Dendritic cell treated with granulocyte-macrophage colony-stimulating factor and Interleukin-4, amounts not matched to agents 40 ng/mL and 50 ng/mL, for 4 days (primary cell): ENCODE data around the gene NRIP1.

Experiments used
- H3K27ac Mint-ChIP-seq: one replicate; pipeline ENCODE4 v1.8.0; 2022; ENCODE audit warnings: mild to moderate bottlenecking, mixed read lengths
- H3K27me3 Mint-ChIP-seq: one replicate; pipeline ENCODE4 v1.8.0; 2022; ENCODE audit warnings: mild to moderate bottlenecking, mixed read lengths
- H3K36me3 Mint-ChIP-seq: one replicate; pipeline ENCODE4 v1.8.0; 2022; ENCODE audit warnings: low read depth, mixed read lengths
- H3K4me1 Mint-ChIP-seq: one replicate; pipeline ENCODE4 v1.8.0; 2022; ENCODE audit warnings: low read depth, mixed read lengths
- H3K4me3 Mint-ChIP-seq: one replicate; pipeline ENCODE4 v1.8.0; 2022; ENCODE audit warnings: mild to moderate bottlenecking, moderate library complexity, mixed read lengths
- H3K9me3 Mint-ChIP-seq: one replicate; pipeline ENCODE4 v1.8.0; 2022; ENCODE audit warnings: mixed read lengths
- intact Hi-C: fragments of 100-400 bp; cut with micrococcal nuclease; formaldehyde crosslinking; loops from one replicate; pipeline ENCODE4 v1.15.0; 2022

NRIP1 gene

DNA sequence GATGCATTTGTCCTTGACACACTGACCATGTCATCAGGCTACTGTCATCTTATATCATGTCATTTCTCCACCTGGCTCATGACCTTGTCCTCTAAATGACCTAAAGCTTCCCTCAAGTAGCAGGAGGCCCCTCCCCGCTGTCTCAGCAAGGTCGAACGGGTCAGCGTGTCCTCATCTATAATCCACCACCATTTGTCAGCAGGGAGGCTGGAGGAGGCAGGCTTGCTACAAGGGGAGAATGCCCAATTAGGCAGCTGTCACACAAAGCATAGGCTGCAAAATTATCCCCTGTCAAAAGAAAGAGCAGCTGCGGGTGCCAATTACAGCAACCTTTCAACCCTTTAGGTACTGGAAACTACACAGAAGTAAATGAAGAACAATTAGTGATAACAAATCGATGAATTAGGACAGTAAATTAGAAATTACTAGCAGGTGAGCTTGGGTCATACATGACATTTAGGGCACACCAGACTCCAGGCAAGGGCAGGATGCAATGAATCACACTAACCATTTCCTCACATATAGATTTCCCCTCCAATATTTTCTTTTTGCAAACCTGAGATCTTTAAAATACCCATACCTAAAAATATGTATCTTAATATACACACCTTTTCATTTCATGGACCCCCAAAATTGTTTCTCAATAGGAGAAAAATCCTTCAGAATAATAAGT is 61.2 kb downstream of the NRIP1 start:
- Mint-ChIP-seq H3K9me3 (no peaks in the 10 kb centered on the region), H3K36me3 (peaks cover 14% of the 10 kb centered on the region), H3K4me1 (peaks cover 31% of the 10 kb centered on the region), H3K27ac (no peak overlapping the region), H3K27me3 (no peaks in the 10 kb centered on the region), H3K4me3 (no peak overlapping the region)
- intact Hi-C loops = no loop called here

DNA sequence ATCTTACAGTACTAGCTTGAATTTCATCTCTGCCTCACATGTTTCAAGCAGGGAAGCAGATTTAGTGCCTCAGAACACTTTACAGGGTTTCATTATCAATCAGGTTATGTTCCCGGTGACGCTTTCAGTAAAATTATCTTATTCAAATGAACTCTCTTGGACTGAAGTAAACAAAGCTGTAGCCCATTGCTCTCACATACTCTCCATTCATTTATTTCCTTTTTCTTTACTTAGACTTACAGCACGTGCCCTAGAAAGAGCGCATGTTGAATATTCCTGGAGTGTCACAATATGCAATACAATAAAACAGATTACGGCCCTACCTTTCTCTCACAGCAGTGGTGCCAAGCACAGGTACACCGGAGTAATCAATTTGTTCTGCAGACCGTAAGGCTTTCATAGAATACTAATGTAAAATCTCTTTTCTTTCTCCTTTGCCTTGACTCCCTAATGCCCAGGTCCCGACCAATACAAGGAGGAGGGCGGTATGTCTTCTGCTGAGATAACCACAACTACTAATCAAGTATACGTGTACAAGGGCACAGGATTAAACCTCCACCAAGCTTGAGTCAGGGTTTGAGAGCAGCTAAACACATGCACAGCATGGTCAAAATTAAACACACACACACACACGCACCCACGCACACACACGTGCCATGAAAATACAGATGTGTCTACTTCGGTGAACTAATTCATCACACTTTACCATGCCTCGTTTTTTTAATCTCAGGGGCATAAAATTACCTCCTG is 62.8 kb downstream of the NRIP1 start:
- Mint-ChIP-seq H3K4me3 (no peak overlapping the region), H3K27ac (no peak overlapping the region), H3K27me3 (no peaks in the 10 kb centered on the region), H3K9me3 (no peaks in the 10 kb centered on the region), H3K36me3 (peaks cover 5% of the 10 kb centered on the region), H3K4me1 (peaks cover 30% of the 10 kb centered on the region)
- intact Hi-C loops = no loop called here

DNA sequence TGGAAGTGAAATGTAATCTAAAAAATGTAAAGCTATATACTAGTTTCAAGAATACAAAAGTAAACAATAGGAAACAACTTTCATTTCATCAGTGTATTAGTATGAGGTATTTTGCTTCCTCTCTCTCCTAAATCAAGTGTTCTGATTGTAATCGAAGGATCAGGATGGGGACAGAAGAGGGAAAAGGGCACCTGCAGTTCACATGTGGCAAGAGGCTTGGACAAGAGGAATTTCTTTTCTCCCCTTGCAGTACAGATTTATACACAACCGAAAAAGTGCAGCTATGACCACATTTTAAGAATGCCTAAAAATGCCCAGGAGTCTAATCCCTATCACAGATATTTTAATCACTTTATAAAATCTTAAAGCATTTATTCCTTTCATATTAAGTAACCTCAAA is 63.7 kb downstream of the NRIP1 start:
- H3K9me3 Mint-ChIP-seq = no peaks in the 10 kb centered on the region
- no peaks in the 10 kb centered on the region for H3K27me3 Mint-ChIP-seq
- peaks cover 5% of the 10 kb centered on the region for H3K36me3 Mint-ChIP-seq
- no peak overlapping the region for H3K4me3 Mint-ChIP-seq
- intact Hi-C loops = no loop called here
- H3K4me1 Mint-ChIP-seq = peaks cover 26% of the 10 kb centered on the region
- H3K27ac Mint-ChIP-seq = no peak overlapping the region

DNA sequence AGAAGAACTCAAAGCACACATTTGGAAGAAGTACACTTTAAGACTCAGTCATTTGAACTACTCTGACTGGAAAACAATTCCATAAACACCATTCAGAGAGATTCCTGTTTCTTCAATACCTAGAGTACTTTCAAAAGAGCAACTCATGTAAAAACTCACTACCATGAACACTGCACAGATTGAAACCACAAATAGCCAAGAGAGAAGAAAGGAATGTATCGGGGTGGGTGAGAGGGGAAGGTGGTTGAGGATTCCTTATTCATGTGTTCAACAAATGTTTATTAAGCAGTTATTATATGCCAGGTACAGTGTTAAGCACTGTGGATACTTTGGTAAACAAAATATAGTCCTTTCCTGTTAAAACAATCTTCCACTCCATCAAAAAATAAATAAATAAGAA is 64.7 kb downstream of the NRIP1 start:
- no peak overlapping the region for H3K27ac Mint-ChIP-seq
- peaks cover 5% of the 10 kb centered on the region for H3K36me3 Mint-ChIP-seq
- H3K4me3 Mint-ChIP-seq = no peak overlapping the region
- H3K4me1 Mint-ChIP-seq = peaks cover 21% of the 10 kb centered on the region
- intact Hi-C loops = no loop called here
- no peaks in the 10 kb centered on the region for H3K9me3 Mint-ChIP-seq
- H3K27me3 Mint-ChIP-seq = no peaks in the 10 kb centered on the region

DNA sequence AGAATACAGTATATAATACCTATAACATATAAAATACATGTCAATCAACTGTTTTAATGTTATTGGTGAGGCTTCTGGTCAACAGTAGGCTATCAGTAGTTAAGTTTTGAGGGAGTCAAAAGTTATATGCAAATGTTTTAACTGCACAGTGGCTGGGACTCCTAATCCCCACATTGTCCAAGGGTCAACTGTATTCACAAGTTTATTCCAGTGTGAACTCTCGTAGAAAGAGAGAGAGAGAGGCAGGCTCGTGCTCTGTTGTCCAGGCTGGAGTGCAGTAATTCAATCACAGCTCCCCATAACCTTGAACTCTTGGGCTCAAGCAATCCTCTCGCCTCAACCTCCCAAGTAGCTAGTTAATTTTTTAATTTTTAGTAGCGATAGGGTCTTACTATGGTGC is 66.0 kb downstream of the NRIP1 start:
- peaks cover 5% of the 10 kb centered on the region for H3K36me3 Mint-ChIP-seq

DNA sequence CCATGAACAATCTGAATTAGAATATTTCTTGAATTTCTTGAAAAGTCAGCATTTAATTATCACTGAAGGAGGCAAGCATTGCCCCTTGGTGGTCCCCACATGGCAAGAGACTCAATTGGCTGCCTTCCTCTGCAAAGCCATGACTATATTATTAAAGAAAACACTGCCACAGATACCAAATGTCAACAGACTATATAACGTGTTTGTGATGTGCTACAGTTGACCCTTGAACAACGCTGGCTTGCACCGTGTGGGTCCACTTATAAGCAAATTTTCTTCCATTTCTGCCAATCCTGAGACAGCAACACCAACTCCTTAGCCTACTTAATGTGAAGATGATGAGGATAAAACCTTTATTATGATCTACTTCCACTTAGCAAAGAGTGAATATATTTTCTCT is 66.5 kb downstream of the NRIP1 start:
- Mint-ChIP-seq H3K4me3 (no peak overlapping the region), H3K4me1 (peaks cover 16% of the 10 kb centered on the region), H3K27me3 (no peaks in the 10 kb centered on the region), H3K9me3 (no peaks in the 10 kb centered on the region), H3K27ac (no peak overlapping the region), H3K36me3 (peaks cover 5% of the 10 kb centered on the region)
- intact Hi-C loops = no loop called here

More for the DNA sequence above, 66.0 kb downstream of the NRIP1 start:
- no peaks in the 10 kb centered on the region for H3K27me3 Mint-ChIP-seq
- no peak overlapping the region for H3K4me3 Mint-ChIP-seq
- intact Hi-C loops = no loop called here
- no peak overlapping the region for H3K27ac Mint-ChIP-seq
- H3K9me3 Mint-ChIP-seq = no peaks in the 10 kb centered on the region
- peaks cover 20% of the 10 kb centered on the region for H3K4me1 Mint-ChIP-seq

DNA sequence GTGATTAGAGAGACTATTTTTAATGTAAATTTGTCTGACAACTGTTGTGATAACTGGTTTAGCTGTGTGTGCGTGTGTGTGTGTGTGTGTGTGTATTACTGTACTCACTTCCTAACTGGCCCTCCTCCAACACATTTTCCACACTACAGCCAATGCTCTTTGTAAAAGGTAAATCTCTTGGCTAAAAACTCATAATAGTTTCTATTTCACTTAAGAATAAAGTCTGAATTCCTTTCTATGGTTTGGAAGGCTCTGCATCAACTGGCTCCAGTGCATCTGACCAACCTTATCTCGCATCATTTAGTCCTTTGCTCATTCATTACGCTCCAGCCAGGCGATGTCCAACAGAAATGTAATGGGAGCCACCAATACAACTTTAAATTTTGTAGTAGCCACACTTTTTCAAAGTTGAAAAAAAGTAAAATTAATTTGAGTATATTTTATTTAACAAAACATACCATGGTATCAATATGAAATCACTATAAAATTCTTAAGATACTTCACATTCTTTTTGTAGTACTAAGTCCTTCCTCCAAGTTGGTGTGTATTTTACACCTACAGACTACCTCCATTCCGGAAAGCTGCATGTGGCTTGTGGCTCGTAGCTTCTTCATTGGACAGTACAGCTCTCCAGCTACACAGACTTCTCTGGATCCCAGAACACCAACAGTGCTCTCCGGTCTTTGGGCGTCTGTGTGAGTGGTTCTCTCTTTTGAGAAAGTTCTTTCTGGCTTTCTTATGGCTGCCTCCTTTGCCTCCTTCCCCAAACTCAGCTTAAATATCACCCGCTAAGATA is 68.9 kb downstream of the NRIP1 start:
- Mint-ChIP-seq H3K9me3 (no peaks in the 10 kb centered on the region), H3K27me3 (no peaks in the 10 kb centered on the region), H3K4me1 (peaks cover 21% of the 10 kb centered on the region), H3K36me3 (peaks cover 22% of the 10 kb centered on the region), H3K27ac (no peak overlapping the region), H3K4me3 (no peak overlapping the region)
- intact Hi-C loops = no loop called here

DNA sequence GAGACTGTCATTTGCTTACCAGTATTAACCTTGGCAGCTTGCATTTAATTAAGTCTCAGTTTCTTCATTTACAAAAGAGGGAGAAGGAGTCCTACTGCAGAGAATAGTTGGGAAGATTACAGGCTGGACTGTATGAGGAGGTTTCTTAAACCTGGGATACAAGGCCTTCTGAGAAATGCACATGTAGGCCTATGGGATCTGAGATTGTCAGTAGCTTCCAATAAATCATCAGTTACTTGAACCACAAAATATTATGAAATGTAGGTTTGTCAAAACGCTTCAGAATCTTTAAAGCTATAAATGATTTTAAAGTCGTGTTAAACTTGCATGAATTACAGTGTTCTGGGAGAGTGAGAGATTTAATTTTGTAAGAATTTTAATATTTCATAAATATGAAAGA is 69.6 kb downstream of the NRIP1 start:
- peaks cover 21% of the 10 kb centered on the region for H3K4me1 Mint-ChIP-seq
- no peaks in the 10 kb centered on the region for H3K9me3 Mint-ChIP-seq
- no peaks in the 10 kb centered on the region for H3K27me3 Mint-ChIP-seq
- peaks cover 23% of the 10 kb centered on the region for H3K36me3 Mint-ChIP-seq
- no peak overlapping the region for H3K27ac Mint-ChIP-seq
- no peak overlapping the region for H3K4me3 Mint-ChIP-seq
- intact Hi-C loops = no loop called here

DNA sequence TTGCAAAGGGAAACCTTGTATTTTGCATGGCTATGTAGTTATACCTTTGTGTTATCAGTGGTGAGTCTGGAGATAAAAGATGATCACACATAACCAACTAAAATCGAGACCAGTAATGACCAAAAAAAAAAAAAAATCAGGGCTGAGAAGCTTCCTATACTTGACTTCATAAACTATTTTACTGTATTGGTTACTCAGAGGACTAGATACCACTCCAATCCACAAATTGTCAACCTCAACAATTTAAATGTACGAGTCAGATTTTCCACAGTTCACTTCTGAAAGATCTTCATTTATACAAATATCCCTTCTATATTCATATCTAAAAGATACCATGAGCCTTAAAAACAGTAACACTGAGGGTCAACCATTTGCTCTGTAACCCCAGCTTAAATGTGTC is 71.7 kb downstream of the NRIP1 start:
- Mint-ChIP-seq H3K27me3 (no peaks in the 10 kb centered on the region), H3K4me1 (peaks cover 14% of the 10 kb centered on the region), H3K36me3 (peaks cover 23% of the 10 kb centered on the region), H3K4me3 (no peak overlapping the region), H3K27ac (no peak overlapping the region), H3K9me3 (no peaks in the 10 kb centered on the region)
- intact Hi-C loops = no loop called here

DNA sequence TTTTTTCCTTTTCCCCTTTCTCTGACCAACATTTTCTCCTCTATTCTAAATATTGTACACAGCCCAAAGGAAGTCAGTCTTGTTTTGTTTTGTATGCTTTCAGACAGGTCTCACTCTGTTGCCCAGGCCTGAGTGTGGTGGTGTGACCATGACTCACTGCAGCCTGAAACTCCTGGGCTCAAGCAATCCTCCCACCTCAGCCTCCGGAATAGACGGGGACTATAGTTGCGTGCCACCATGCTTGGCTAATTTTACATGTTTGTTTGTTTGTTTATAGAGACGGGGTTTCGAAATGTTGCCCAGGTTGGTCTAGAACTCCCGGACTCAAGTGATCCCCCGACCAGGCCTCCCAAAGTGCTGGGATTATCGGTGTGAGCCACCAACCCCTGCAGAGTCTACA is 72.8 kb downstream of the NRIP1 start:
- Mint-ChIP-seq H3K36me3 (peaks cover 23% of the 10 kb centered on the region), H3K9me3 (no peaks in the 10 kb centered on the region), H3K4me1 (peaks cover 14% of the 10 kb centered on the region), H3K4me3 (no peak overlapping the region), H3K27me3 (no peaks in the 10 kb centered on the region), H3K27ac (no peak overlapping the region)
- intact Hi-C loops = no loop called here

DNA sequence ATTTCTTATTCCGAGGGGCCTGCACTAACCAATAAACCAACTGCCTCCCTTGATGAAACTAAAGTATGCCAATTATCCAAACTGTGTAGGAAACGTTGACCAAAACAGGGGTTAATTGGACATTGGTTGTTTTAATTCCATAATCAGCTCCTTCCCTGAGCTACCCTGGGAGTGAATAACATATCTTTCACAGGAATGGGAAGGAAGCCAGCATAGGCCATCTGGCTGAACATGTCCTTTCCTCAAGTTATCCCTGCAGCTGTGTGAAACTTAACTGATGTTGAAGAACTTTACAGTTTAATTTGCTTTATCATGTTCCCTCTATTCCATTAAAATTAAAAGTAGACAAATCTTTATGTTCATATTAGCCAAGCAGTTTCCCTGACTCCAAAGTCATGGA is 75.4 kb downstream of the NRIP1 start:
- Mint-ChIP-seq H3K36me3 (peaks cover 18% of the 10 kb centered on the region), H3K4me3 (no peak overlapping the region), H3K9me3 (no peaks in the 10 kb centered on the region), H3K27ac (no peak overlapping the region), H3K27me3 (no peaks in the 10 kb centered on the region), H3K4me1 (peaks cover 14% of the 10 kb centered on the region)
- intact Hi-C loops = no loop called here

DNA sequence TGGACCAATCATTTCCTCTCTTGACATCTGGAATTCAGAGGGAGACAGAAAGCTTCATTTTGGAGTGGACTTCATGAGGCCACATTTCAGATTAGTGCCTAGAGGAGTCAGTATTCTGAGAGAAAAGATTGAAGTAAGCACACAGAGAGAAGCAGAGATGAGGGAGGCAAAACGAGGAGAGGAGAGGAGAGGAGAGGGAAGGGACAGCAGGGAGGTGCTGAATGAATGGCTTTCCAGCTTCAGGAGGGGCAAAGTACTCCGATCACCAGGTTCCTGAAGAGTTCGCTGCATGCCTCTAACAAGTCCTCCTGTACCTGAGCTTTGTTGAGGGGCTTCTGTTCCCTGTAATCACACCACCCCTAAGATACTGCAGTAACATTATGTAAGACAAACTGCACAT is 76.0 kb downstream of the NRIP1 start:
- intact Hi-C loops = no loop called here
- H3K4me3 Mint-ChIP-seq = no peak overlapping the region
- no peaks in the 10 kb centered on the region for H3K9me3 Mint-ChIP-seq
- H3K27ac Mint-ChIP-seq = no peak overlapping the region
- peaks cover 24% of the 10 kb centered on the region for H3K36me3 Mint-ChIP-seq
- H3K27me3 Mint-ChIP-seq = no peaks in the 10 kb centered on the region
- H3K4me1 Mint-ChIP-seq = peaks cover 14% of the 10 kb centered on the region

DNA sequence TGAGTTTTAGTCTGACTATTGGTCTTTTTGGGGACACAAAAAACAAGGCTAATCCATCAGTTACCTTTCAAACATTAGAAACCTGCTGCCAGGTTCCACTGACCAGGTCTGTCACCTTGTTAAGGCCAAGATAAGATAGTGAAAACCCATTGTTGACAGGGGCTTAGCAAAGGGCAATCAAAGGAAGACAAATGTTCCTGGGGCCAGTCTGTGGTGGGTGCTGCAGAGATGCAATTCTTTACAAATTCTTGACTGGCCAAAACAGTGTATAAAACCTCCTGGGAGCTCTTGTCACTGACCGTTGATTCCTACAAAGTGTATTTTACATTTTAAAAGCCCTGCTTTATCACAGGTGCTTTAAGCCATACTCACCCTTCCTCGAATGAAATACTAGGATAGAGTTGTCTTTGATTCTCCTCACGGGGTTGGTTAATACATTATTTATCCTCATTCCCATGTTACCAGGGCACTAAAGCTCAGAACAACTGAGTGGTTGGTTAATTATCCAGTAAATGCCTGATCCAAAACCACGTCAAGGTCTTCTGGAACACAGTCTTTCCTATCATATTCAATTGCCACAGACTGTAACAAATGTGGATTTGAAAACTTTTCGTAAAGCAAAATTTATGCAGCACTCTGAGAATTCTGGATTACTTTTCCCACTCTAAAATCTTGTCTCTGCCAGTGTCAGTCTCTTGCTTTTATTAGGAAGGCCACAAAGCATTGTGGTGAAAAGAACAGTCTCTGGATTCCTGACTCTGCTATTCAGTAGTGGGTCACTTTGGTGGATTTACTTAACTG is 77.2 kb downstream of the NRIP1 start:
- intact Hi-C loops = no loop called here
- Mint-ChIP-seq H3K4me1 (peaks cover 24% of the 10 kb centered on the region), H3K4me3 (no peak overlapping the region), H3K9me3 (no peaks in the 10 kb centered on the region), H3K27ac (no peak overlapping the region), H3K27me3 (no peaks in the 10 kb centered on the region), H3K36me3 (peaks cover 24% of the 10 kb centered on the region)

DNA sequence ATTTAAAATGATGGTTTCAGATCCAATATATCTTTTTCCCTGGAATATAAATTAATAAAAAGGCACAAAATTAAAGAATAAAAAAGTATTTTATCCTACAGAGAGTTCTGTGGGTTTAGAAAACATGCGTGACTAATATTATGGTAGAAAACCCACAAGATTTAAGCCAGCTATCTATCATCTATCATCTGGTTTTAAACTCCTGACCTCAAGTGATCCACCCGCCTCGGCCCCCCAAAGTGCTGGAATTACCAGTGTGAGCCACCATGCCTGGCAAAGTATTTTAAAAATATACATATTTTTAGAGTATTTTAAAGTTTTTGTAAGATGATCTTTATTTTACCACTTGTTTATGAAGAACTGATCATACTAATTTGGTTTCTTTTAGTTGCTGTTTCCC is 79.5 kb downstream of the NRIP1 start:
- H3K9me3 Mint-ChIP-seq = no peaks in the 10 kb centered on the region
- no peak overlapping the region for H3K4me3 Mint-ChIP-seq
- H3K27me3 Mint-ChIP-seq = no peaks in the 10 kb centered on the region
- H3K36me3 Mint-ChIP-seq = peaks cover 8% of the 10 kb centered on the region
- intact Hi-C loops = no loop called here
- H3K27ac Mint-ChIP-seq = no peak overlapping the region
- peaks cover 11% of the 10 kb centered on the region for H3K4me1 Mint-ChIP-seq
